LNCAP (cell line): ENCODE measurements around the gene GDPGP1.

Source experiments
- CTCF ChIP-seq: fragments of 450-650 bp; IDR thresholded peaks from 2 replicates; pipeline ENCODE4 v1.5.1; 2017; ENCODE audit warnings: mild to moderate bottlenecking

The GDPGP1 gene

GRCh38 chr15:90232941-90233386, 1.0 kb upstream of the GDPGP1 start:
- TF ChIP-seq CTCF: no peak; the same call in 1 of the 2 replicates

- TF ChIP-seq CTCF: peak; percentile 66; the same call in 1 of the 2 replicates
Measured at GRCh38 chr15:90233387-90234095, 468 bp upstream of the GDPGP1 start, which contains the start of gene CIB1. Gene CIB1 (minus strand): TSS chr15:90233941. CDS start chr15:90233885, 56 bp downstream.

GRCh38 chr15:90239371-90239770, 5.4 kb downstream of the GDPGP1 start:
- TF ChIP-seq CTCF: no peak

- TF ChIP-seq CTCF: no peak
Measured at GRCh38 chr15:90240856-90241255, 6.8 kb downstream of the GDPGP1 start.

- TF ChIP-seq CTCF: no peak
Measured at GRCh38 chr15:90241343-90242192, 7.6 kb downstream of the GDPGP1 start.

GRCh38 chr15:90243943-90244639, 10.1 kb downstream of the GDPGP1 start:
- TF ChIP-seq CTCF: no peak

- no peak for TF ChIP-seq CTCF
Measured at GRCh38 chr15:90248789-90249202, 14.8 kb downstream of the GDPGP1 start.
